ENCODE results near the gene IGSF8. TPM values are rescaled to one million over a fixed set of nuclear protein-coding genes. Genes with fewer than 3 reads are reported as not detected.
"Not testable (repeated sequence)": the region's sequence is repeated elsewhere in the genome, so short reads cannot be mapped to it uniquely, and the experiment has no call there.

IGSF8 gene
- total RNA-seq, 1 donor from 2014 or later: 35.9 TPM

DNA sequence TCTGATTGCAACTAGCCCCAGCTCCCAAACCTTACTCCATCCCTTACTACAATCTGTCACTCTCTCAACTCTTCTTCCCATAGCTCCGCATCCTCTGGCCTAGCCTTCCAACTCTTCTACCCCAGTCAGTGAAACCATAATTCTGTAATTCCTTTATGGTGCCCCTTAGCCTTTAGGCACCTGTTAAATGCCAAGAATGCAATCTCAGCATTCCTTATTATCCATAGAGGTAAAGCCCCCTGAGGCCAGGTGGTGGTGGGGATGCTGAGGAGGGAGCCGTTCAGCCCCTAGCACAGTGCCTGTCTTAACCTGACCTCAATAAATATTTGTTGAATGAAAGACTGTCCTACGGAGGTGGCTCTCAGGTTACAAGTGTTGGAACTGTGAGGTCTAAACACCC lies 31.1 kb upstream of the IGSF8 start:
- Histone ChIP-seq H3K4me3 (no peak overlapping the region), H3K27me3 (ENCODE audit: low read depth) (no peaks in the 10 kb centered on the region), H3K4me1 (peaks cover 5% of the 10 kb centered on the region), H3K9me3 (no peaks in the 10 kb centered on the region), H3K36me3 (no peaks in the 10 kb centered on the region), H3K27ac (no peak overlapping the region)
- no peak for DNase-seq
- TF ChIP-seq, protein P1, sequence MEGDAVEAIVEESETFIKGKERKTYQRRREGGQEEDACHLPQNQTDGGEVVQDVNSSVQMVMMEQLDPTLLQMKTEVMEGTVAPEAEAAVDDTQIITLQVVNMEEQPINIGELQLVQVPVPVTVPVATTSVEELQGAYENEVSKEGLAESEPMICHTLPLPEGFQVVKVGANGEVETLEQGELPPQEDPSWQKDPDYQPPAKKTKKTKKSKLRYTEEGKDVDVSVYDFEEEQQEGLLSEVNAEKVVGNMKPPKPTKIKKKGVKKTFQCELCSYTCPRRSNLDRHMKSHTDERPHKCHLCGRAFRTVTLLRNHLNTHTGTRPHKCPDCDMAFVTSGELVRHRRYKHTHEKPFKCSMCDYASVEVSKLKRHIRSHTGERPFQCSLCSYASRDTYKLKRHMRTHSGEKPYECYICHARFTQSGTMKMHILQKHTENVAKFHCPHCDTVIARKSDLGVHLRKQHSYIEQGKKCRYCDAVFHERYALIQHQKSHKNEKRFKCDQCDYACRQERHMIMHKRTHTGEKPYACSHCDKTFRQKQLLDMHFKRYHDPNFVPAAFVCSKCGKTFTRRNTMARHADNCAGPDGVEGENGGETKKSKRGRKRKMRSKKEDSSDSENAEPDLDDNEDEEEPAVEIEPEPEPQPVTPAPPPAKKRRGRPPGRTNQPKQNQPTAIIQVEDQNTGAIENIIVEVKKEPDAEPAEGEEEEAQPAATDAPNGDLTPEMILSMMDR (IDR thresholded peaks at IDR 0.05): no peak
- intact Hi-C loops (cut with DNase I): no loop called here
- no peak for ATAC-seq

DNA sequence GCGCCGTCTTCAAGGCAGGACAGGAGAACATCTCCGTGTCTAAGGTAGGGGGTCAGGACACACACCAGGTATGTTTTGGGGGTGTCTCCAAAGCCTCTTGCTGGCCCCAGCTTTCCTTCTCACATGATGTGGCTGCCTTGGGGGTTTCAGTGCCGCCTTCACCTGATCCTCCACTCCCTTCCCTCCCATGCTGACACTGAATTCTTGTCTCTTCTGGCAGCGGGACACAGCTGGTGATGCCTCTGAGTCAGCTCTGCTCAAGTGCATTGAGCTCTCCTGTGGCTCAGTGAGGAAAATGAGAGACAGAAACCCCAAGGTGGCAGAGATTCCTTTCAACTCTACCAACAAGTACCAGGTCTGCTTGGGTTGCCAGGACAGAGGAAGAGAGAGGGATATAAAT lies 30.6 kb upstream of the IGSF8 start:
- ATAC-seq: no peak
- Histone ChIP-seq H3K36me3 (no peaks in the 10 kb centered on the region), H3K27me3 (ENCODE audit: low read depth) (no peaks in the 10 kb centered on the region), H3K4me3 (no peak overlapping the region), H3K9me3 (no peaks in the 10 kb centered on the region), H3K27ac (no peak overlapping the region), H3K4me1 (peaks cover 5% of the 10 kb centered on the region)
- TF ChIP-seq, protein P1 (IDR thresholded peaks at IDR 0.05): no peak
- no peak for DNase-seq
- intact Hi-C loops (cut with DNase I): no loop called here

DNA sequence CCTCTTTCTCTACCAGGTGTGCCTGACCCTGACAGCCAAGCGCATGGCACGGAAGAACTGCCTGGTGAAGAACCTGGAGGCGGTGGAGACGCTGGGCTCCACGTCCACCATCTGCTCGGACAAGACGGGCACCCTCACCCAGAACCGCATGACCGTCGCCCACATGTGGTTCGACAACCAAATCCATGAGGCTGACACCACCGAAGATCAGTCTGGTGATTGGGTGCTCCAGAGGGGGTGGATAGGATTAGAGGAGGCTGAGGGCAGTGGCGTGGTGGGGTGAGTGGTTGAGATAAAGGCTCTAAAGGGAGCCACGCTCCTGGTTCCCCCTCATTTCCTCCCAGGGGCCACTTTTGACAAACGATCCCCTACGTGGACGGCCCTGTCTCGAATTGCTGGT lies 30.2 kb upstream of the IGSF8 start:
- peaks cover 5% of the 10 kb centered on the region for H3K4me1 ChIP-seq
- H3K4me3 ChIP-seq: no peak overlapping the region
- no peak overlapping the region for H3K27ac ChIP-seq
- ATAC-seq (no peak), DNase-seq (no peak)
- TF ChIP-seq, protein P1 (IDR thresholded peaks at IDR 0.05): no peak
- H3K27me3 ChIP-seq (ENCODE audit: low read depth): no peaks in the 10 kb centered on the region
- no peaks in the 10 kb centered on the region for H3K9me3 ChIP-seq
- H3K36me3 ChIP-seq: no peaks in the 10 kb centered on the region
- intact Hi-C loops (cut with DNase I): no loop called here

DNA sequence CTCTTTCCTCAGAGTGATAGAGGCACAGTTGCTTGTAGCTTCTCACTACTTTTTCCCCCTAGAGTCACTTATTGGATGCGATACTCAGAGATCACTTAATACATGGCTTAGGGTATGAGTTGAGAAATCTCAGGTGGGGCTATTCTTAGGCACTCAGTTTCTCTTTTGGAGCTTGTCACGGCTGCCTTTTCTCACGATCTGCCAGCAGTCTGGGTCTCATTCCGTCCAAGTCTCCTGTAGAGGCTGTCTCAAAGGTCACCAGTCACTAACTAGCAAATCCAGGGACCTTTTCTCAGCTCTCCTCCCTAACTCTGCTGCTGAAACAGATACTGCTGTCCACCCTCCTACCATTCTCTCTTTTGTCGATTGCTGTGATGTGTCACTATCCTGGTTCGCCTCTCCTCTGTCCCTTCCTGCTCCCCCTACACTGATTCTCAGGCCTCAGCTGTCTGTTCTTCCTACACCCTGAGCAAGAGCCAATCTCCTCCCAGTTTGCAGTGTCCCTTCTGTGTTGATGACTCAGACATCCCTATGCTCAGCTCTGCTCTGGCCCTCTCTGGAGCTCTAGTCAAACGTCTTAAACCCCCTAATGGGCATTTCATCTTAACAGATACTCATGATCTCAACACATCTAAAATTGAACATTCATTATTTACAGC lies 29.6 kb upstream of the IGSF8 start:
- no peaks in the 10 kb centered on the region for H3K27me3 ChIP-seq (ENCODE audit: low read depth)
- no peak overlapping the region for H3K27ac ChIP-seq
- H3K4me3 ChIP-seq: no peak overlapping the region
- intact Hi-C loops (cut with DNase I): no loop called here
- DNase-seq (no peak), ATAC-seq (no peak)
- H3K36me3 ChIP-seq: no peaks in the 10 kb centered on the region
- peaks cover 5% of the 10 kb centered on the region for H3K4me1 ChIP-seq
- TF ChIP-seq, protein P1 (IDR thresholded peaks at IDR 0.05): no peak
- H3K9me3 ChIP-seq: no peaks in the 10 kb centered on the region

DNA sequence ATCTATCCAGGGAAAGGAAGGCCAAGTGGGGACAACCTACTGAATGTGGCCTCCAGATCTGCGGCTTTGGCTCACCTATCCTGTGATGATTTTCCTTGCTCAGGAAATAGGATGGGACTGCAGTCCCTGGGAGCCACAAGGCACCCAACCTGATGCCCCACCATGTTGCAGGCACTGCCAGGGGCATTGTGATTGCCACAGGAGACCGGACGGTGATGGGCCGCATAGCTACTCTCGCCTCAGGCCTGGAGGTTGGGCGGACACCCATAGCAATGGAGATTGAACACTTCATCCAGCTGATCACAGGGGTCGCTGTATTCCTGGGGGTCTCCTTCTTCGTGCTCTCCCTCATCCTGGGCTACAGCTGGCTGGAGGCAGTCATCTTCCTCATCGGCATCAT lies 29.0 kb upstream of the IGSF8 start:
- DNase-seq (no peak), ATAC-seq (no peak)
- peaks cover 5% of the 10 kb centered on the region for H3K4me1 ChIP-seq
- H3K27me3 ChIP-seq (ENCODE audit: low read depth): no peaks in the 10 kb centered on the region
- no peaks in the 10 kb centered on the region for H3K9me3 ChIP-seq
- intact Hi-C loops (cut with DNase I): no loop called here
- TF ChIP-seq, protein P1 (IDR thresholded peaks at IDR 0.05): no peak
- H3K27ac ChIP-seq: no peak overlapping the region
- no peak overlapping the region for H3K4me3 ChIP-seq
- no peaks in the 10 kb centered on the region for H3K36me3 ChIP-seq

DNA sequence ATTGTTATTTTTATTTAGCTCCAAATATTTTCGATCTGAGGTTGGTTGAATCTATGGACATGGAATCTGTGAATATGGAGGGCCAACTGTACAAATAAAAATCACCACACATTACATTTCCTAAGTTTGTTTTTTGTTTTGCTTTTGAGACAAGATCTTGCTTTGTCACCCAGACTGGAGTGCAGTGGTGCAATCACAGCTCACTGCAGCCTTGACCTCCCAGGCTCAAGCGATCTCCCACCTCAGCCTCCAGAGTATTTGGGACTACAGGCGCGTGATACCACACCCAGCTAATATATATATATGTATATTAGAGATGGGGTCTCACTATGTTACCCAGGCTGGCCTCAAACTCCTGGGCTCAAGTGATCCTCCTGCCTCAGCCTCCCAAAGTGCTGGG lies 27.9 kb upstream of the IGSF8 start:
- H3K9me3 ChIP-seq; intact Hi-C loops (cut with DNase I); H3K27ac ChIP-seq; H3K4me1 ChIP-seq; H3K36me3 ChIP-seq; H3K4me3 ChIP-seq; ATAC-seq; DNase-seq; H3K27me3 ChIP-seq (ENCODE audit: low read depth): not testable (repeated sequence)

Data from lower lobe of right lung (tissue), 2 donors.